Measurements from ENCODE around the gene CLEC2L. TPM values are rescaled to one million over a fixed set of nuclear protein-coding genes. Genes with fewer than 3 reads are reported as not detected.

CLEC2L gene
- total and polyA plus RNA-seq, 2 of the 13 experiments (the other 11 are each of a cell fraction or from before 2014, with no cell fraction given): 0.20 to 0.25 TPM

DNA sequence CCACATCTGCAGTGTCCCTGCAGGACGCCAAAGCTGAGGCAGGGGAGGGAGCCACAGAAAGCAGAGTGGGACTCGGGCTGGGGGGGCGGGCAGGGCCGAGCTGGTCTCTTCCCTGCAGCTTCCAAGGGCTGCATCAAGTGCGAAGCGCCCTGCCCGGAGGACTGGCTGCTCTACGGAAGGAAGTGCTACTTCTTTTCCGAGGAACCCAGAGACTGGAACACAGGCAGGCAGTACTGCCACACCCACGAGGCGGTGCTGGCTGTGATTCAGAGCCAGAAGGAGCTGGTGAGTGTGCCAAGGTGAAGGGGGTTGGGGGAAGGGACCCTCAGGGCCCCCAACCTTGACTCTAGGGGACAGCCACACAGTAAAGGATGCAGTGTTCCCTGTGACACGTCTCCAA lies 16.7 kb downstream of the CLEC2L start (continued):
- TF ChIP-seq, protein P1, sequence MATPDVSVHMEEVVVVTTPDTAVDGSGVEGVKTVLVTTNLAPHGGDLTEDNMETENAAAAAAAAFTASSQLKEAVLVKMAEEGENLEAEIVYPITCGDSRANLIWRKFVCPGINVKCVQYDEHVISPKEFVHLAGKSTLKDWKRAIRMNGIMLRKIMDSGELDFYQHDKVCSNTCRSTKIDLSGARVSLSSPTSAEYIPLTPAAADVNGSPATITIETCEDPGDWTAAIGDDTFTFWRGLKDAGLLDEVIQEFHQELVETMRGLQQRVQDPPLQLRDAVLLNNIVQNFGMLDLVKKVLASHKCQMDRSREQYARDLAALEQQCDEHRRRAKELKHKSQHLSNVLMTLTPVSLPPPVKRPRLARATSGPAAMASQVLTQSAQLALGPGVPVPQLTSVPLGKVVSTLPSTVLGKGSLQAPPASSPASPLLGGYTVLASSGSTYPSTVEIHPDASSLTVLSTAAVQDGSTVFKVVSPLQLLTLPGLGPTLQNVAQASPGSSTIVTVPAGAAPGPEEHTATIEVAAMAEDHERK (CRISPR knock-in tag; IDR thresholded peaks at IDR 0.05; ENCODE audit: low read depth): no peak
- TF ChIP-seq ZNF253 (CRISPR knock-in tag; IDR thresholded peaks at IDR 0.05; ENCODE audit: borderline replicate concordance): no peak

DNA sequence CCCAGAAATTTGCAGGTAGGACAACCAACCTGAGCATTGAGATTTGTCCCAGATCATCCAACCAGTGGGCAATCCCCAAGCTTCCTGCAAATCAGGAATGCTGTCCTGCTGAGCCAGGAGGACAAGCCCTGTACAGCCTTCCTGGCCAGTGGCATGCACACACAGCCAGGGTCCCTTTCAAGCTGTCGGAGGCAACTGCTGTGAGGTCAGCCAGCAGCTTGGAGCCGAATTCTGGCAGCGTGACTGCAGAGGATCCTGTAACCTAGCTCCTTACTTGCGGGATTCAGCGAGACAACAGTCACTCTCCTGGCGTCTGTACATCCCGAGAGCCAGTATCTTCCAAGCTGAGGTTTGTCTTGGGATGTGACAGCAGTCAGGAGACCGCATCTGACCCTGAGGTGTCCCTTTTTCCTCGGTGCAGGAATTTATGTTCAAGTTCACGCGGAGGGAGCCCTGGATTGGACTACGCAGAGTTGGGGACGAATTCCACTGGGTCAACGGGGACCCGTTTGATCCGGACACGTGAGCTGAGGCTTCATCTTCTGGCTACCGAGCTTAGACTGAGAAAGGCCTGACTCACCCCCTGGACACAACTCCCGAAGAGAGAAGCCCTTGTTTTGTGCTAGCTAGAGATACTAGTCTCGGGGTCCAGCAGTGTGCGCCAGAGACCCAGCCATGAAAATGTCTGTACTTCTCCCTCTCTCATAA lies 18.3 kb downstream of the CLEC2L start:
- no peak overlapping the region for H3K9ac ChIP-seq (ENCODE audit: insufficient read depth, low read depth, low read length)
- in situ Hi-C loops (cut with HindIII; ENCODE audit: extremely low pct_ligation_motif_present, low pct_unique_long_range_greater_than_20kb) (no loop called here), intact Hi-C loops (cut with micrococcal nuclease; ENCODE audit: unreplicated experiment) (no loop called here)
- DNase-seq (ENCODE audit: low spot score) (no peak), FAIRE-seq (no peak), ATAC-seq (peak; percentile 51)
- no peak overlapping the region for H3K27ac ChIP-seq (ENCODE audit: extremely low read length, insufficient read depth, low read length)
- peak overlapping the region in 1 of 3 experiments; percentile 19; a peak in 2 of 6 replicates for H3K4me3 ChIP-seq (replicated peaks in 1 of 3; ENCODE audit: insufficient read depth in 1 of 3, low read depth in 2 of 3, low read length in 3 of 3)
- no peaks in the 10 kb centered on the region for H3K36me3 ChIP-seq (replicated peaks in 1 of 2; ENCODE audit: control insufficient read depth in 1 of 2, insufficient read depth in 2 of 2, low read length in 2 of 2)
- no peaks in the 10 kb centered on the region for H3K9me3 ChIP-seq (ENCODE audit: low read length)
- H3K27me3 ChIP-seq (ENCODE audit: control insufficient read depth in 1 of 2, insufficient read depth in 2 of 2, low read length in 2 of 2): peaks cover 12 to 71% of the 10 kb centered on the region in 2 experiments
- CTCF ChIA-PET (ENCODE audit: low intra/inter-chr PET ratio, low total read pairs): no interaction called here
- POLR2A ChIA-PET: no interaction called here
- no peak overlapping the region for H2AFZ ChIP-seq (ENCODE audit: low read length)
- no peaks in the 10 kb centered on the region for H4K20me1 ChIP-seq (ENCODE audit: insufficient read depth, low read length)
- H3K4me2 ChIP-seq (ENCODE audit: low read depth, low read length): peak overlapping the region; percentile 25
- WGBS (ENCODE audit: low lambda C conversion rate): no CpG with 5 or more reads among the region's 21 CpGs
- H3K79me2 ChIP-seq (ENCODE audit: insufficient read depth, low read length): no peaks in the 10 kb centered on the region
- BruUV-seq (replicated peaks): no TSS peak
- H3K4me1 ChIP-seq (ENCODE audit: insufficient read depth, low read length): peaks cover 15% of the 10 kb centered on the region
- TF ChIP-seq ZSCAN22 (CRISPR knock-in tag; IDR thresholded peaks at IDR 0.05) (no peak), ZNF883 (CRISPR knock-in tag; IDR thresholded peaks at IDR 0.05; ENCODE audit: not compliant biosample characterization) (no peak), HHEX (CRISPR knock-in tag; IDR thresholded peaks at IDR 0.05) (no peak), FOXJ3 (CRISPR knock-in tag; IDR thresholded peaks at IDR 0.05; ENCODE audit: borderline replicate concordance) (no peak), ZNF839 (CRISPR knock-in tag; IDR thresholded peaks at IDR 0.05; ENCODE audit: borderline replicate concordance) (no peak), GPN1 (CRISPR knock-in tag; IDR thresholded peaks at IDR 0.05; ENCODE audit: borderline replicate concordance) (no peak), ZNF746 (CRISPR knock-in tag; IDR thresholded peaks at IDR 0.05) (no peak), ZNF180 (CRISPR knock-in tag; IDR thresholded peaks at IDR 0.05; ENCODE audit: borderline replicate concordance, low read depth) (no peak), MEIS2 (CRISPR knock-in tag; IDR thresholded peaks at IDR 0.05) (no peak), ZNF670 (CRISPR knock-in tag; IDR thresholded peaks at IDR 0.05; ENCODE audit: borderline replicate concordance) (no peak), ASH2L (IDR thresholded peaks at IDR 0.05; ENCODE audit: insufficient read length, low read depth, low read length) (no peak), KDM5B (CRISPR knock-in tag; IDR thresholded peaks at IDR 0.05; ENCODE audit: borderline replicate concordance) (no peak)
- TF ChIP-seq, protein P2, sequence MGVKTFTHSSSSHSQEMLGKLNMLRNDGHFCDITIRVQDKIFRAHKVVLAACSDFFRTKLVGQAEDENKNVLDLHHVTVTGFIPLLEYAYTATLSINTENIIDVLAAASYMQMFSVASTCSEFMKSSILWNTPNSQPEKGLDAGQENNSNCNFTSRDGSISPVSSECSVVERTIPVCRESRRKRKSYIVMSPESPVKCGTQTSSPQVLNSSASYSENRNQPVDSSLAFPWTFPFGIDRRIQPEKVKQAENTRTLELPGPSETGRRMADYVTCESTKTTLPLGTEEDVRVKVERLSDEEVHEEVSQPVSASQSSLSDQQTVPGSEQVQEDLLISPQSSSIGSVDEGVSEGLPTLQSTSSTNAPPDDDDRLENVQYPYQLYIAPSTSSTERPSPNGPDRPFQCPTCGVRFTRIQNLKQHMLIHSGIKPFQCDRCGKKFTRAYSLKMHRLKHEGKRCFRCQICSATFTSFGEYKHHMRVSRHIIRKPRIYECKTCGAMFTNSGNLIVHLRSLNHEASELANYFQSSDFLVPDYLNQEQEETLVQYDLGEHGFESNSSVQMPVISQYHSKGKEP (CRISPR knock-in tag; IDR thresholded peaks at IDR 0.05): no peak
- TF ChIP-seq, protein P3, sequence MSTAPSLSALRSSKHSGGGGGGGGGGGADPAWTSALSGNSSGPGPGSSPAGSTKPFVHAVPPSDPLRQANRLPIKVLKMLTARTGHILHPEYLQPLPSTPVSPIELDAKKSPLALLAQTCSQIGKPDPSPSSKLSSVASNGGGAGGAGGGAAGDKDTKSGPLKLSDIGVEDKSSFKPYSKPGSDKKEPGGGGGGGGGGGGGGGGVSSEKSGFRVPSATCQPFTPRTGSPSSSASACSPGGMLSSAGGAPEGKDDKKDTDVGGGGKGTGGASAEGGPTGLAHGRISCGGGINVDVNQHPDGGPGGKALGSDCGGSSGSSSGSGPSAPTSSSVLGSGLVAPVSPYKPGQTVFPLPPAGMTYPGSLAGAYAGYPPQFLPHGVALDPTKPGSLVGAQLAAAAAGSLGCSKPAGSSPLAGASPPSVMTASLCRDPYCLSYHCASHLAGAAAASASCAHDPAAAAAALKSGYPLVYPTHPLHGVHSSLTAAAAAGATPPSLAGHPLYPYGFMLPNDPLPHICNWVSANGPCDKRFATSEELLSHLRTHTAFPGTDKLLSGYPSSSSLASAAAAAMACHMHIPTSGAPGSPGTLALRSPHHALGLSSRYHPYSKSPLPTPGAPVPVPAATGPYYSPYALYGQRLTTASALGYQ (CRISPR knock-in tag; IDR thresholded peaks at IDR 0.05): no peak
- TF ChIP-seq, protein P4, sequence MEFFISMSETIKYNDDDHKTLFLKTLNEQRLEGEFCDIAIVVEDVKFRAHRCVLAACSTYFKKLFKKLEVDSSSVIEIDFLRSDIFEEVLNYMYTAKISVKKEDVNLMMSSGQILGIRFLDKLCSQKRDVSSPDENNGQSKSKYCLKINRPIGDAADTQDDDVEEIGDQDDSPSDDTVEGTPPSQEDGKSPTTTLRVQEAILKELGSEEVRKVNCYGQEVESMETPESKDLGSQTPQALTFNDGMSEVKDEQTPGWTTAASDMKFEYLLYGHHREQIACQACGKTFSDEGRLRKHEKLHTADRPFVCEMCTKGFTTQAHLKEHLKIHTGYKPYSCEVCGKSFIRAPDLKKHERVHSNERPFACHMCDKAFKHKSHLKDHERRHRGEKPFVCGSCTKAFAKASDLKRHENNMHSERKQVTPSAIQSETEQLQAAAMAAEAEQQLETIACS (CRISPR knock-in tag; IDR thresholded peaks at IDR 0.05): no peak

All from HepG2 (cell line).